ENCODE measurements around the gene PRKN. TPM values are rescaled to one million over a fixed set of nuclear protein-coding genes. Genes with fewer than 3 reads are reported as not detected.

PRKN gene
- total RNA-seq, 1 experiment from 2014 or later: 0.46 TPM

GRCh38 chr6:161663682-161664081 is 1063.9 kb downstream of the PRKN start:
- CTCF ChIA-PET: no interaction called here
- ATAC-seq (no peak), DNase-seq (ENCODE audit: low read depth, low spot score) (no peak)
- no peaks in the 10 kb centered on the region for H3K9me3 ChIP-seq (ENCODE audit: control insufficient read depth, insufficient read depth, low read depth, low read length)
- no TSS peak for BruUV-seq (replicated peaks)
- TF ChIP-seq REST (IDR thresholded peaks at IDR 0.05; ENCODE audit: insufficient read depth in 1 of 2, low read depth in 2 of 2, low read length in 1 of 2): no peak
- no peak overlapping the region for H3K4me3 ChIP-seq (ENCODE audit: low read depth in 2 of 2, low read length in 2 of 2)
- in situ Hi-C loops (cut with HindIII; ENCODE audit: low pct_unique_long_range_greater_than_20kb, low sequenced_read_pairs) (no loop called here), intact Hi-C loops (cut with micrococcal nuclease; ENCODE audit: unreplicated experiment) (no loop called here)
- no peak overlapping the region for H3K27ac ChIP-seq (ENCODE audit: low read length)
- POLR2A ChIA-PET: no interaction called here
- H3K4me1 ChIP-seq (ENCODE audit: control insufficient read depth, insufficient read depth, low read length): no peaks in the 10 kb centered on the region
- no peaks in the 10 kb centered on the region for H3K27me3 ChIP-seq (ENCODE audit: control insufficient read depth, insufficient read depth, low read length)
- H3K36me3 ChIP-seq (ENCODE audit: control insufficient read depth, insufficient read depth, low read length): no peaks in the 10 kb centered on the region

GRCh38 chr6:161660666-161661571 is 1066.6 kb downstream of the PRKN start:
- DNase-seq (ENCODE audit: low read depth, low spot score): no peak

More at GRCh38 chr6:161660666-161661571, 1066.6 kb downstream of the PRKN start:
- TF ChIP-seq REST (IDR thresholded peaks at IDR 0.05; ENCODE audit: insufficient read depth in 1 of 2, low read depth in 2 of 2, low read length in 1 of 2): no peak
- TF ChIP-seq CTCF (IDR thresholded peaks at IDR 0.05): no peak; the same call in 1 of the 2 replicates
- no peak for TF ChIP-seq POLR2AphosphoS5 (IDR thresholded peaks at IDR 0.05; ENCODE audit: low read depth, low read length)
- TF ChIP-seq SIN3A (IDR thresholded peaks at IDR 0.05; ENCODE audit: borderline replicate concordance, insufficient read depth, low read depth, low read length): no peak
- no peak for TF ChIP-seq TCF7L2 (IDR thresholded peaks at IDR 0.05; ENCODE audit: low read depth, low read length)
- no peaks in the 10 kb centered on the region for H3K36me3 ChIP-seq (ENCODE audit: control insufficient read depth, insufficient read depth, low read length)
- H3K4me3 ChIP-seq (ENCODE audit: low read depth in 2 of 2, low read length in 2 of 2): no peak overlapping the region
- intact Hi-C loops (cut with micrococcal nuclease; ENCODE audit: unreplicated experiment) (no loop called here), in situ Hi-C loops (cut with HindIII; ENCODE audit: low pct_unique_long_range_greater_than_20kb, low sequenced_read_pairs) (no loop called here)
- H3K27me3 ChIP-seq (ENCODE audit: control insufficient read depth, insufficient read depth, low read length): no peaks in the 10 kb centered on the region
- H3K9me3 ChIP-seq (ENCODE audit: control insufficient read depth, insufficient read depth, low read depth, low read length): no peaks in the 10 kb centered on the region
- no TSS peak for BruUV-seq (replicated peaks)
- no peak overlapping the region for H3K27ac ChIP-seq (ENCODE audit: low read length)
- POLR2A ChIA-PET: no interaction called here
- CTCF ChIA-PET: no interaction called here
- no peak for ATAC-seq
- H3K4me1 ChIP-seq (ENCODE audit: control insufficient read depth, insufficient read depth, low read length): no peaks in the 10 kb centered on the region
